ENCODE data around the gene METTL9.
"Not testable (repeated sequence)": the region's sequence is repeated elsewhere in the genome, so short reads cannot be mapped to it uniquely, and the experiment has no call there.

Gene METTL9

GRCh38 chr16:21663889-21664647 lies 64.7 kb downstream of the METTL9 start, which contains the start of gene OTOA:
Gene OTOA (plus strand): TSS chr16:21663968. CDS start chr16:21678515, 14,547 bp downstream.
- peak; percentile 37 for DNase-seq (ENCODE audit: low spot score)

- no peak for DNase-seq (ENCODE audit: low spot score)
Measured at GRCh38 chr16:21664801-21665492, 65.6 kb downstream of the METTL9 start.

GRCh38 chr16:21666772-21667171 lies 67.4 kb downstream of the METTL9 start:
- no peak for DNase-seq (ENCODE audit: low spot score)

GRCh38 chr16:21667575-21667974 lies 68.2 kb downstream of the METTL9 start:
- no peak for DNase-seq (ENCODE audit: low spot score)

- DNase-seq (ENCODE audit: low spot score), result no peak
Measured at GRCh38 chr16:21673469-21673868, 74.1 kb downstream of the METTL9 start.

- DNase-seq (ENCODE audit: low spot score), result not testable (repeated sequence)
Measured at GRCh38 chr16:21674456-21674855, 75.1 kb downstream of the METTL9 start.

GRCh38 chr16:21680714-21681113 lies 81.3 kb downstream of the METTL9 start:
- DNase-seq (ENCODE audit: low spot score), result not testable (repeated sequence)

- DNase-seq (ENCODE audit: low spot score), result no peak
Measured at GRCh38 chr16:21683184-21683583, 83.8 kb downstream of the METTL9 start.

GRCh38 chr16:21684199-21684598 lies 84.8 kb downstream of the METTL9 start:
- no peak for DNase-seq (ENCODE audit: low spot score)

GRCh38 chr16:21685034-21685455 lies 85.7 kb downstream of the METTL9 start:
- no peak for DNase-seq (ENCODE audit: low spot score)

GRCh38 chr16:21689107-21689506 lies 89.7 kb downstream of the METTL9 start:
- no peak for DNase-seq (ENCODE audit: low spot score)

GRCh38 chr16:21690967-21691366 lies 91.6 kb downstream of the METTL9 start:
- not testable (repeated sequence) for DNase-seq (ENCODE audit: low spot score)

- no peak for DNase-seq (ENCODE audit: low spot score)
Measured at GRCh38 chr16:21694609-21695008, 95.2 kb downstream of the METTL9 start.

- DNase-seq (ENCODE audit: low spot score), result no peak
Measured at GRCh38 chr16:21697032-21697431, 97.7 kb downstream of the METTL9 start.

GRCh38 chr16:21698169-21699032 lies 99.0 kb downstream of the METTL9 start:
- no peak for DNase-seq (ENCODE audit: low spot score)

- no peak for DNase-seq (ENCODE audit: low spot score)
Measured at GRCh38 chr16:21701271-21701670, 101.9 kb downstream of the METTL9 start.

- DNase-seq (ENCODE audit: low spot score), result no peak
Measured at GRCh38 chr16:21702276-21702675, 102.9 kb downstream of the METTL9 start.

GRCh38 chr16:21703156-21703555 lies 103.8 kb downstream of the METTL9 start:
- no peak for DNase-seq (ENCODE audit: low spot score)

- no peak for DNase-seq (ENCODE audit: low spot score)
Measured at GRCh38 chr16:21703589-21704174, 104.3 kb downstream of the METTL9 start.

- DNase-seq (ENCODE audit: low spot score), result no peak
Measured at GRCh38 chr16:21704266-21704665, 104.9 kb downstream of the METTL9 start.

GRCh38 chr16:21704733-21705132 lies 105.4 kb downstream of the METTL9 start:
- no peak for DNase-seq (ENCODE audit: low spot score)

All from GM03348 (cell line).